Mucosa of rectum (tissue), 2 donors: Measurements from ENCODE around the gene PRKAR1A.
"Not testable (repeated sequence)": the region's sequence is repeated elsewhere in the genome, so short reads cannot be mapped to it uniquely, and the experiment has no call there.

Experiments
- H3K27ac ChIP-seq, 2 donors: one replicate each; pipeline ENCODE4 v1.7.0; 2013; ENCODE audit warnings: inconsistent platforms in 2 of 2, low read depth in 2 of 2, low read length in 2 of 2
- H3K27me3 ChIP-seq, 2 donors: one replicate each; pipeline ENCODE4 v1.7.0; 2013; ENCODE audit warnings: low read length in 2 of 2; ENCODE audit not compliant: control insufficient read depth in 2 of 2, insufficient read depth in 2 of 2
- H3K36me3 ChIP-seq, 2 donors: one replicate each; pipeline ENCODE4 v1.7.0; 2013; ENCODE audit warnings: low read length in 2 of 2; ENCODE audit not compliant: control insufficient read depth in 2 of 2, insufficient read depth in 2 of 2
- H3K4me1 ChIP-seq, 2 donors: one replicate each; pipeline ENCODE4 v1.7.0; 2013; ENCODE audit warnings: low read length in 2 of 2, mild to moderate bottlenecking in 1 of 2; ENCODE audit not compliant: control insufficient read depth in 2 of 2, insufficient read depth in 2 of 2
- H3K4me3 ChIP-seq, 2 donors: one replicate each; pipeline ENCODE4 v1.7.0; 2013; ENCODE audit warnings: low read length in 2 of 2
- H3K9ac ChIP-seq, 2 donors: one replicate each; pipeline ENCODE4 v1.7.0; 2013; ENCODE audit warnings: low read length in 2 of 2, low read depth in 1 of 2, mild to moderate bottlenecking in 1 of 2
- H3K9me3 ChIP-seq, 2 donors: one replicate each; pipeline ENCODE4 v1.7.0; 2013; ENCODE audit warnings: low read length in 2 of 2; ENCODE audit not compliant: control insufficient read depth in 2 of 2
- donor health status: healthy.
- donor health status: Normal muscosa, but diverticular disease.

Gene PRKAR1A

DNA sequence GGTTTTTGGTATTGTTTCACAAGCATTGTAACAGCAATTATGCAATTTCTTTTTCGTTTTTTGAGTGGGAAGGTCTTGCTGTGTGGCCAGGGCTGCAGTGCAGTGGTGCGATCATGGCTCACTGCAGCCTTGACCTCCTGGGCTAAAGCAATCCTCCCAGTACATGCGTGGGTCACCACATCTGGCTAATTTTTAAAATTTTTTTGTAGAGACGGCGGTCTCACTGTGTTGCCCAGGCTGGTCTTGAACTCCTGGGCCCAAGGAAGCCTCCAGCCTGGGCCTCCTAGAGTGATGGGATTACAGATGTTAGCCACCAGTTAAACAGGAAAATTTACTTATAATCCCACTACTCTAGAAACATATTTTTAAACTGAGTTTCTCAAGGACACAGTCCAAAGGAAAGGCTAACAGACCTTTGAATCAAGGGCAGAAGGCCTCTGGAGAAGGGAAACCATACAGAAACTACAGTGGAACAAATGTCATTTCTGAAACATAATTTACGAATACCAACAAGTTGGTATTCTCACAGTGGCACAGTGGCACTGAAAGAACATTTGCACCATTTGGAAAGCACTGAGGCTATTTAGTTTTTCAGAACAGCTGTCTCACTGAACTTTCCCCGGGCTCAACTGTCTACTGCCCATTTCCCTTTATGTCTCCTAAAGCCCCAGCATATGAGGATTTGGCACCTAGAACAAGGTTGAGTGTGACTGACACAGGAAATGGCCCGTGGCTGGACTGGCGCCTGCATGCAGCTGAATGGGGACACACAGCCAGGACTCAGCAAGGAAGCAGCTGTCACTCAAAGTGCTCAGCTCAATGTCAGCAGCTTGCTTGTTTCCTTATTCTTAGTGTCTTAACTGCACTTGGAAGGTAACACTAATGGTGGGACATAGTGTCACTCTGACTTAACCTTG lies 2.8 kb upstream of the PRKAR1A start:
- H3K4me3 ChIP-seq = no peak overlapping the region
- H3K4me1 ChIP-seq = peaks cover 8 to 15% of the 10 kb centered on the region in 2 donors
- H3K9me3 ChIP-seq = no peaks in the 10 kb centered on the region
- H3K9ac ChIP-seq = no peak overlapping the region
- H3K36me3 ChIP-seq = no peaks in the 10 kb centered on the region
- peak overlapping the region in 1 of 2 donors; percentile 24 for H3K27ac ChIP-seq
- no peaks in the 10 kb centered on the region for H3K27me3 ChIP-seq

DNA sequence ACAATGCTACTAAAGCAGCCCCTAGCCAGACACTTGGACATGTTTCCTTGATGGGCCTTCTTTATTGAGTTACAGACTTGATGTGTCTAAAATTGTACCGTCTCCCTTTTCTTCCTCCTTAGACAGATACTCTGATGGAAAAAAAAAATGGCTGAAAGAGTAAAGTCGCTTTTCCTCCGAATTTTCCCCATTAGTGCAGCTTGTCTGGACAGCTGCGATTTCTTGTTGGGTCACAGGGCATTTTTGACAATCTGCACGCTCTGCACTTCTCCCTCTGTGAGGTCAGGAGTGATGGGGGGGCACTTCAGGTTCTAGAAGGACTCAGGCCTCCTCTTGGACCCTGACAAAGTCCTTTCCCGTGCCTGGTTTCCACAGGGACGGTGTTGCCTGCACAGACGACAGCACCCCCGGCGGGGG lies 968 bp upstream of the PRKAR1A start:
- Histone ChIP-seq H3K4me1 (peaks cover 11 to 21% of the 10 kb centered on the region in 2 donors), H3K4me3 (peak overlapping the region; percentile 78 to 97), H3K27ac (peak overlapping the region; percentile 98 to 99), H3K9me3 (no peaks in the 10 kb centered on the region), H3K9ac (peak overlapping the region; percentile 89 to 98), H3K36me3 (peaks cover 6 to 8% of the 10 kb centered on the region in 2 donors), H3K27me3 (no peaks in the 10 kb centered on the region)

DNA sequence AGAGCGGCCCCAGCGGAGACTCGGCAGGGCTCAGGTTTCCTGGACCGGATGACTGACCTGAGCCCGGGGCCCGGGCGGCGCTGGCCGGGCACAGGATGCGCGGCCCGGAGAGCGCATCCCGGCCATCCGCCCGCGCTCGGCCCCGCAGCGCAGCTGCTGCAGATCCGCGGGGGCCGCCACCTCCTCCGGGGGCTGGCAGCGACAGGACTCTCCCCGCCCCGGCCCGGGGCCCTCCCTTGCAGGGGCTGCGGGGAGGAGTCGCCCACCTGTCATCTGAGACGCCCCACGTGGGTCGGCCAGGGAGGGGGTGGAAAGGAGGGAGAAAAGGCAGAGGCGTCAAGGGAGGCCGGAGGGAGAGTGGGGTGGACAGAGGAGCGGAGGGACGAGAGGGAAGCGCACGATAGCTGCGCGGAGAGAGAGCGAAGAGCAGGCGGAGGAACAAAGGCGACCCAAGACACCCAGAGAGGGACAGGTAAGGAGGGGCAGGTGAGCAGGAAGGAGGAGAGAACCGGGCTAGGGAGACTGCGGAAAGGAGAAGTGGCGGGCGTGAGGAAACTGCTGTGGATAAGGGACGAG lies 471 bp upstream of the PRKAR1A start:
- H3K4me1 ChIP-seq = peaks cover 11 to 21% of the 10 kb centered on the region in 2 donors

DNA sequence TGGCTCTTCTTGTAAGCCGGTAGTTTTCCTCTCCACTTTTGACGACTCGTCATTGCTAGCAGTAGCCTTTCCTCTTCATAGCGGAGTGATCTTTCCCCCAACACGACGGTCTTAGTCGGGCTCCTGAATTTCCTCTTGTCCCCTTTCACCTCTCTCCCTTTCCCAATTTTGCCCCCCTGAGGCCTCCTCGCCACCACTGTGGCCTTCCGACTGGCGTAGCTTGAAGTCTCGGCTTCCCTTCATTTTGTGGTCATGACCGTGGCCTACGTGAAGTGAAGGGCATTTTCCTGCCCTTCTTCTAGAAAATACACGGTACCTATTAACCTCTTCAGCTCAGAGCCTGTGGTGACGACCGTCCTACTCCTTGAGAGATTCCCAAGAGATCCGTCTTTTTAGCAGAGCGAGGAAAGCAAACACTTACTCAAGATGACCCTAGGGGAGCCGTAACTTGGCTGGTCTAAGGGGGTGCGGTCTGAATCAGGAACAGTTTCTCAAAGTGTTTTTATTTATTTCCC lies 787 bp downstream of the PRKAR1A start:
- Histone ChIP-seq H3K9ac (peak overlapping the region; percentile 89 to 98), H3K9me3 (no peaks in the 10 kb centered on the region), H3K4me3 (peak overlapping the region; percentile 78 to 97), H3K4me1 (peaks cover 11 to 23% of the 10 kb centered on the region in 2 donors), H3K27me3 (no peaks in the 10 kb centered on the region), H3K27ac (peak overlapping the region; percentile 98 to 99), H3K36me3 (peaks cover 18 to 20% of the 10 kb centered on the region in 2 donors)

More for the DNA sequence above, 471 bp upstream of the PRKAR1A start:
- peak overlapping the region; percentile 78 to 97 for H3K4me3 ChIP-seq
- H3K27me3 ChIP-seq = no peaks in the 10 kb centered on the region
- no peaks in the 10 kb centered on the region for H3K9me3 ChIP-seq
- peak overlapping the region; percentile 98 to 99 for H3K27ac ChIP-seq
- H3K9ac ChIP-seq = peak overlapping the region; percentile 89 to 98
- H3K36me3 ChIP-seq = peaks cover 8 to 9% of the 10 kb centered on the region in 2 donors

DNA sequence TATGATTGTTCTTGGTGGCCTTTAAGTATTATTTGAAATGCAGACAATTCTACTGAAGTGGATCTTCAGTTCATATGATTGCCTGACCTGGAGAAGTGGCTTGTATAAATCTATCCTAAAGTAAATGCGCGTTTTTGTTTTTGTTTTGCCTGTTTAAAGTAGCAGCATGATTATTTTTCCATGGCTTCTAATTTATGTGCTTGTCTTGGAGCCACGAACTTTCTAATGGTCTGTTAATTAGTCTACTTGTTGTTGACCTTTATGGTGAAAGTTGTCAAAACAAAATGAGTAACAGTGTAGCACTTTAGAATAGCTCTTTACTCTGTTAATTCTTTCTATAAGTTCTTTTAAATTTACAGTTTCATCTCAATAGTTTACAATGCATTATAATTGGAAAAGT lies 1.7 kb downstream of the PRKAR1A start:
- Histone ChIP-seq H3K36me3 (peaks cover 23 to 24% of the 10 kb centered on the region in 2 donors), H3K27me3 (no peaks in the 10 kb centered on the region), H3K4me3 (peak overlapping the region; percentile 78 to 97), H3K9me3 (no peaks in the 10 kb centered on the region), H3K9ac (peak overlapping the region in 1 of 2 donors; percentile 89), H3K27ac (peak overlapping the region in 1 of 2 donors; percentile 98), H3K4me1 (peaks cover 11 to 23% of the 10 kb centered on the region in 2 donors)

DNA sequence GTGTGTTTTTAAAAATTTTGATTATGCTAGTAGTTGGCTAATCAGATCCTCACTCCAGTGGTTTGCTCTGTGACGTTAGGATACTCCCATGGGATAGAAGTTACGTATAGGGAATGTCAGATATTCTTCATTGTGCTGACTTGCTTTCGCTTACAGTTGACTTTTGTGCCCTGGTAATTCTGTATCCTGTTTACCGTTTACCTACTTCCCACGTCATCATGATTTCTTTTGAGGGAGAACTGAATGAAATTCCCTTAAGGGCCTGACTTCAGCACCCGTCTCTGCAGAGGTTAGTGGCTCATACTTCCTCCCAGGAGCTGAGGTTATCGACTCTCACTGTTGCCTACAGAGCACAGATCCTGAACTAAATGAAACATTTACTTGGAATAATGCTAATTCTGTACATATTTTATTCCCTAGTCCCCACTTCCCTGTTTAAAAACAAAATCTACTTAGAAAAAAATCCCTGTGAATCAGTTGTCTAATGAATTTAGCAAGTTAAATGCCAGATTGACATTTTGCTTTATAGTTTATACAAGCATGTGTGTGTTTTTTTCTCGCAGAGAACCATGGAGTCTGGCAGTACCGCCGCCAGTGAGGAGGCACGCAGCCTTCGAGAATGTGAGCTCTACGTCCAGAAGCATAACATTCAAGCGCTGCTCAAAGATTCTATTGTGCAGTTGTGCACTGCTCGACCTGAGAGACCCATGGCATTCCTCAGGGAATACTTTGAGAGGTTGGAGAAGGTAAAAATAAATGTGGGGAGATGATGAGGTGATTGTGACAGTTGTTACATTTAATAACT lies 2.8 kb downstream of the PRKAR1A start:
- Histone ChIP-seq H3K9me3 (no peaks in the 10 kb centered on the region), H3K9ac (no peak overlapping the region), H3K36me3 (peaks cover 26 to 32% of the 10 kb centered on the region in 2 donors), H3K27ac (no peak overlapping the region), H3K4me3 (no peak overlapping the region), H3K4me1 (peaks cover 7 to 23% of the 10 kb centered on the region in 2 donors), H3K27me3 (no peaks in the 10 kb centered on the region)

DNA sequence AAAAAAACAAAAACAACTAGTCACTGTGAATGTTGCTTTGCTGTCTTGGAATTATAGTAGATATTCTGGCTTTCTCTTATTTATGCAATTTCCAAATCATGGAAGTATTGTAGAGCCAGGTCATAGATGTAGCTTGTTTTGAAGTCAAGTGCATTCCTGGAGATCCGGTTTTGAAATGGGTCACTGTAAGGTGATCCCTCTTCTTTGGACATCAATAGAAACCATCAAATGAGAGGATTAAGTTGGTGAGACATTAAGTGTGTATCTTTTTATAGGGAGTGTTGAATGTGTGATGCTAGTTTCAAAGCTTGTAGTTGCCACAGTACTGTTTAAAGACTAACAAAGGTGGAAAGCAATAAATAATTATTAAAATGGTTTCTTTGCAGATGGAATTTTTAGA lies 4.5 kb downstream of the PRKAR1A start:
- H3K36me3 ChIP-seq = peaks cover 26 to 33% of the 10 kb centered on the region in 2 donors
- H3K4me3 ChIP-seq = no peak overlapping the region
- H3K4me1 ChIP-seq = peaks cover 3 to 18% of the 10 kb centered on the region in 2 donors

DNA sequence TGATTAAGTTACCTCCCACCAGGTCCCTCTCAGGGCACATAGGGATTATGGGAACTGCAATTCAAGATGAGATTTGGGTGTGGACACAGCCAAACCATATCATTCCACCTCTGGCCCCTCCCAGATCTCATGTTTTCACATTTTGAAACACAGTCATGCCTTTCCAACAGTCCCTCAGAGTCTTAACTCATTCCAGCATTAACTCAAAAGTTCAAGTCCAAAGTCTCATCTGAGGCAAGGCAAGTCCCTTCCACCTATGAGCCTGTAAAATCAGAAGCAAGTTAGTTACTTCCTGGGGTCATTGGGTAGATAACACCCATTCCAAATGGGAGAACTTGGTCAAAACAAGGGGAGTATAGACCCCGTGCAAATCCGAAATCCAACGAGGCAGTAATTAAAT lies 5.4 kb downstream of the PRKAR1A start:
- not testable (repeated sequence) for H3K9me3 ChIP-seq, H3K4me3 ChIP-seq, H3K9ac ChIP-seq, H3K27me3 ChIP-seq, H3K27ac ChIP-seq
- Histone ChIP-seq H3K36me3 (peaks cover 34 to 39% of the 10 kb centered on the region in 2 donors), H3K4me1 (peaks cover 3 to 18% of the 10 kb centered on the region in 2 donors)

More for the DNA sequence above, 4.5 kb downstream of the PRKAR1A start:
- Histone ChIP-seq H3K27me3 (no peaks in the 10 kb centered on the region), H3K9ac (no peak overlapping the region), H3K27ac (no peak overlapping the region), H3K9me3 (no peaks in the 10 kb centered on the region)

DNA sequence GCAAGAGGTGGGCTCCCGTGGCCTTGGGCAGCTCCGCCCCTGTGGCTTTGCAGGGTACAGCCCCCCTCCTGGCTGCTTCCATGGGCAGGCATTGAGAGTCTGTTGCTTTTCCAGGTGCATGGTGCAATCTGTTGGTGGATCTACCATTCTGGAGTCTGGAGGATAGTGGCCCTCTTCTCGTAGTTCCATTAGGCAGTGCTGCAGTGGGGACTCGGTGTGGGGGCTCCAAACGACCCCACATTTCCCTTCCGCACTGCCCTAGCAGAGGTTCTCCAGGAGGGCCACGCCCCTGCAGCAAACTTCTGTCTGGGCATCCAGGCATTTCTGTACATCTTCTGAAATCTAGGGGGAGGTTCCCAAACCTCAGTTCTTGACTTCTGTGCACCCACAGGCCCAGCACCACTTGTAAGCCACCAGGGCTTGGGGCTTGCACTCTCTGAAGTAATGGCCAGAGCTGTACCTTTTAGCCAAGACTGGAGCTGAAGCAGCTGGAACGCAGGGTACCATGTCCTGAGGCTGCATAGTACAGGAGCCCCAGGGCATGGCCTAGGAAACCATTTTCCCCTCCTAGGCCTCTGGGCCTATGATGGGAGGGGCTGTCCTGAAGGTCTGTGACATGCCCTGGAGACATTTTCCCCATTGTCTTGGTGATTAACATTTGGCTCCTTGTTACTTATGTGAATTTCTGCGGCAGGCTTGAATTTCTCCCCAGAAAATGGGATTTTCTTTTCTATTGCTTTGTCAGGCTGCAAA lies 6.0 kb downstream of the PRKAR1A start:
- H3K4me1 ChIP-seq = peaks cover 3 to 18% of the 10 kb centered on the region in 2 donors
- no peaks in the 10 kb centered on the region for H3K27me3 ChIP-seq
- no peak overlapping the region for H3K9ac ChIP-seq
- H3K4me3 ChIP-seq = no peak overlapping the region
- peaks cover 40 to 46% of the 10 kb centered on the region in 2 donors for H3K36me3 ChIP-seq
- H3K27ac ChIP-seq = no peak overlapping the region
- no peaks in the 10 kb centered on the region for H3K9me3 ChIP-seq
